Glomerular visceral epithelial cell (primary cell): ENCODE results near the gene OPRL1.

Experiments
- DNase-seq: peaks from one replicate; pipeline ENCODE4 v3.0.0-alpha.2; 2016; ENCODE audit errors: extremely low spot score

OPRL1 gene

GRCh38 chr20:64140061-64140931 lies 60.4 kb downstream of the OPRL1 start:
- no peak for DNase-seq

GRCh38 chr20:64140956-64141355 lies 61.1 kb downstream of the OPRL1 start:
- no peak for DNase-seq

- no peak for DNase-seq
These were observed 62.7 kb downstream of the OPRL1 start for GRCh38 chr20:64142590-64142989.

GRCh38 chr20:64143018-64143801 lies 63.3 kb downstream of the OPRL1 start:
- DNase-seq, result no peak

GRCh38 chr20:64144144-64144912 lies 64.4 kb downstream of the OPRL1 start:
- no peak for DNase-seq

- no peak for DNase-seq
These were observed 65.8 kb downstream of the OPRL1 start for GRCh38 chr20:64145458-64146300.

- DNase-seq, result no peak
These were observed 66.5 kb downstream of the OPRL1 start for GRCh38 chr20:64146301-64146935.

DNA sequence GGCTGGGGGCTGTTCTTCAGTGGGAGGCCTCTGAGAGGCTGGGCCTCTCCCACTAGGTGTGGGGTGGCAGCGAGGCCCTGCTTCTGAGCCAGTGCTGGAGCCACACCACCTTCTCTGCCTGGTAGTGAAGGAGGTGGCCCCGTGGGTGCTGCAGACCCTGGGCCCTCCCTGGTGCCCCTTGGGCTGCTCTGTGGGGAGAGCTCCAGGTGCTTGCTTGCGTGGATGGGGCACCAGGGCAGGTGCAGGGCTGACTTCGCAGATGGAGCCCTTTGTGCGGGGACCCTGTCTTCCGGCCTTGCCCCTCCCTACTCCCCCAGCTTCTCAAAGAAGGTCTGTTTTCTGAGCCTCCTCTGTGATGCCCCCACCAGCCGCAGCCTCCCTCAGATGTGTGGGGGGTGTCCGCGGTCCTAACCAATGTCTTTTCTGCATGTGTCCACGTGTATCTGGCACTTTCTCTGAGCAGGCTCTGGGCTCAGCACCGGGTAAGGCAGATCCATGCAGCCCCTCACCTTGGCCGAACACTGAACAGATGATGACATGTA lies 67.1 kb downstream of the OPRL1 start:
- DNase-seq, result no peak

- no peak for DNase-seq
These were observed 68.7 kb downstream of the OPRL1 start for GRCh38 chr20:64148581-64148980.

GRCh38 chr20:64149141-64149540 lies 69.3 kb downstream of the OPRL1 start:
- no peak for DNase-seq

DNA sequence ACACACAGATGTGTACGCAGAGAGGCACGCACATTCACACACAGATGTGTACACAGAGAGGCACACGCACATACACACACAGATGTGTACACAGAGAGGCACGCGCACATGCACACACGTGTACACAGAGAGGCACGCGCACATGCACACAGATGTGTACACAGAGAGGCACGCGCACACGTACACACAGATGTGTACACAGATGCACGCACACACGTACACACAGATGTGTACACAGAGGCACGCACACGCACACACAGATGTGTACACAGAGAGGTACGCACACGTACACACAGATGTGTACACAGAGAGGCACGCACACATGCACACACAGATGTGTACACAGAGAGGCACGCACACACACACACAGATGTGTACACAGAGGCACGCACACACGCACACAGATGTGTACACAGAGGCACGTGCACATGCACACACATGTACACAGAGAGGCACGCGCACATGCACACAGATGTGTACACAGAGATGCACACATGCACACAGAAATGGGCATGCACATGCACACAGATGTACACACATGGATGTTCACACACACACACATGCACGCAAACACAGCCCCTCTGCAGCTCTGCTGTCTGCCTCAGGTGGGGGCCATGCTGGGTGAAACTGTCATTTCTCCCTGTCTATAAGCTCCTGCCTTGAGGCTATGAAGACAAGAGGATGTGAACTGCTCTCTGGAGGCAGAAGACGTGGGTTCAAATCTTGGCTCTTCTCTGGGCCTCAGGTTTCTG lies 70.1 kb downstream of the OPRL1 start:
- no peak for DNase-seq
